Endothelial cell of umbilical vein (primary cell): ENCODE results near the gene TGFBI.

ENCODE experiments used
- EZH2 ChIP-seq: IDR thresholded peaks from 2 replicates; pipeline ENCODE4 v1.6.1; 2012; ENCODE audit warnings: borderline replicate concordance, low read depth, mild to moderate bottlenecking, moderate library complexity, low read length, inconsistent platforms; ENCODE audit not compliant: severe bottlenecking
- POLR2A ChIP-seq: IDR thresholded peaks from 2 replicates; pipeline ENCODE4 v1.6.1; 2012; ENCODE audit warnings: low read depth, mild to moderate bottlenecking, control low read depth, low read length

DNA sequence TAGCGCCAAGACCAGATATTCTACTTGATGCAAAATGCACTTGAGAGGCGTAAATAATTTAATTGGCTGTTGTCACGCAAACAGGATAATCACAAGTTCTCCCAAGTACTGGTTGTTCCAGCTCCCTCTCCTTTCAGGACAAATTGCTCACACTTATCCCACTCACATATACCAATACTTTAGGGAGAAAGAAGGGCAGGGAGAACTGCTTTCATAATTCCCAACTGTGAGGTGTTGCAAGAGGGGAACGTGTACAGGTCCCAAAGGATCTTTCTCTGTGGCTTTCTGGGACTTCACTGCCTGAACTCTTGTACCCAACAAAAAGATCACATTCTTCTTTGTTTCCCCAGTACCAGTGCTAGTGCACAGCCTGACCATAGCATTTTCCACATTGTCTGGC, 21.5 kb upstream of the TGFBI start:
- TF ChIP-seq EZH2 (no peak), POLR2A (no peak)
